KMS-11 (cell line): ENCODE results near the gene GJC2.

Experiments
- H2AFZ ChIP-seq: fragments of 200-600 bp; sonication (generic); 2 replicates; pipeline ENCODE4 v1.6.1; 2016; ENCODE audit warnings: antibody characterized with exemption, mixed run types, low read depth
- H3K27ac ChIP-seq: fragments of 200-600 bp; sonication (generic); 2 replicates; pipeline ENCODE4 v1.6.1; 2016; ENCODE audit warnings: mild to moderate bottlenecking, mixed run types
- H3K27me3 ChIP-seq: fragments of 200-600 bp; sonication (generic); 2 replicates; pipeline ENCODE4 v1.6.1; 2017; ENCODE audit warnings: mild to moderate bottlenecking, low read depth, mixed run types, moderate library complexity; ENCODE audit not compliant: insufficient read depth
- H3K36me3 ChIP-seq: fragments of 200-600 bp; sonication (generic); 2 replicates; pipeline ENCODE4 v1.6.1; 2017; ENCODE audit warnings: mild to moderate bottlenecking, mixed run types; ENCODE audit not compliant: insufficient read depth
- H3K4me1 ChIP-seq: fragments of 200-600 bp; sonication (generic); 2 replicates; pipeline ENCODE4 v1.6.1; 2016; ENCODE audit warnings: mild to moderate bottlenecking, low read depth, mixed run types; ENCODE audit not compliant: poor library complexity, severe bottlenecking
- H3K4me2 ChIP-seq: fragments of 200-600 bp; sonication (generic); 2 replicates; pipeline ENCODE4 v1.7.0; 2016; ENCODE audit warnings: mild to moderate bottlenecking, mixed run types
- H3K4me3 ChIP-seq: fragments of 200-600 bp; sonication (generic); IDR thresholded peaks from 2 replicates; pipeline ENCODE4 v1.6.1; 2017; ENCODE audit warnings: low read depth, low read length, mixed read lengths; ENCODE audit not compliant: insufficient read depth
- H3K79me2 ChIP-seq: fragments of 200-600 bp; sonication (generic); 2 replicates; pipeline ENCODE4 v1.6.1; 2016; ENCODE audit warnings: low read depth, mixed run types; ENCODE audit not compliant: insufficient read depth
- H3K9ac ChIP-seq: fragments of 200-600 bp; sonication (generic); 2 replicates; pipeline ENCODE4 v1.6.1; 2016; ENCODE audit warnings: mild to moderate bottlenecking, mixed run types
- H4K20me1 ChIP-seq: fragments of 200-600 bp; sonication (generic); 2 replicates; pipeline ENCODE4 v1.6.1; 2016; ENCODE audit warnings: mild to moderate bottlenecking, mixed run types; ENCODE audit not compliant: insufficient read depth
- CTCF ChIP-seq: fragments of 200-600 bp; sonication (generic); conservative IDR thresholded peaks from 2 replicates; pipeline ENCODE4 v1.6.1; 2017; ENCODE audit warnings: low read depth, mild to moderate bottlenecking, antibody characterized with exemption, low read length, moderate library complexity, mixed read lengths

GJC2 gene

GRCh38 chr1:228162286-228163006 lies 12.7 kb downstream of the GJC2 start:
- Histone ChIP-seq H2AFZ (no peak overlapping the region), H3K4me2 (no peak overlapping the region), H3K4me3 (no peak overlapping the region), H3K4me1 (peaks cover 17% of the 10 kb centered on the region), H3K27me3 (no peaks in the 10 kb centered on the region), H3K36me3 (no peaks in the 10 kb centered on the region), H4K20me1 (no peaks in the 10 kb centered on the region), H3K79me2 (no peaks in the 10 kb centered on the region; the same call in 1 of the 2 replicates), H3K9ac (no peak overlapping the region), H3K27ac (no peak overlapping the region)
- TF ChIP-seq CTCF, result no peak

GRCh38 chr1:228163007-228163753 lies 13.4 kb downstream of the GJC2 start:
- Histone ChIP-seq H3K4me1 (peaks cover 17% of the 10 kb centered on the region), H3K27me3 (no peaks in the 10 kb centered on the region), H3K36me3 (no peaks in the 10 kb centered on the region), H2AFZ (no peak overlapping the region), H3K4me3 (no peak overlapping the region), H3K9ac (no peak overlapping the region), H3K79me2 (no peaks in the 10 kb centered on the region; the same call in 1 of the 2 replicates), H3K27ac (no peak overlapping the region), H4K20me1 (no peaks in the 10 kb centered on the region), H3K4me2 (no peak overlapping the region)
- no peak for TF ChIP-seq CTCF

- H3K9ac ChIP-seq, result no peak overlapping the region
- no peak overlapping the region for H3K27ac ChIP-seq
- H3K4me3 ChIP-seq, result no peak overlapping the region
- no peak overlapping the region for H2AFZ ChIP-seq
- H3K4me2 ChIP-seq, result no peak overlapping the region; the same call in 1 of the 2 replicates
- H4K20me1 ChIP-seq, result no peaks in the 10 kb centered on the region
- peaks cover 17% of the 10 kb centered on the region for H3K4me1 ChIP-seq
- no peaks in the 10 kb centered on the region for H3K27me3 ChIP-seq
- no peaks in the 10 kb centered on the region for H3K36me3 ChIP-seq
- no peaks in the 10 kb centered on the region; the same call in 1 of the 2 replicates for H3K79me2 ChIP-seq
- TF ChIP-seq CTCF, result no peak
These were observed 14.2 kb downstream of the GJC2 start for GRCh38 chr1:228163776-228164519.

- H3K36me3 ChIP-seq, result no peaks in the 10 kb centered on the region
- peak overlapping the region; percentile 86 for H2AFZ ChIP-seq
- H3K4me3 ChIP-seq, result no peak overlapping the region
- no peaks in the 10 kb centered on the region; the same call in 1 of the 2 replicates for H3K79me2 ChIP-seq
- peak overlapping the region; percentile 91 for H3K4me2 ChIP-seq
- no peak for TF ChIP-seq CTCF
- H3K27ac ChIP-seq, result peak overlapping the region; percentile 46; the same call in 1 of the 2 replicates
- no peaks in the 10 kb centered on the region for H3K27me3 ChIP-seq
- no peaks in the 10 kb centered on the region for H4K20me1 ChIP-seq
- peaks cover 17% of the 10 kb centered on the region for H3K4me1 ChIP-seq
- peak overlapping the region; percentile 55; the same call in 1 of the 2 replicates for H3K9ac ChIP-seq
These were observed 15.0 kb downstream of the GJC2 start for GRCh38 chr1:228164561-228165371.
